ENCODE measurements around the gene APRT. TPM values are rescaled to one million over a fixed set of nuclear protein-coding genes. Genes with fewer than 3 reads are reported as not detected.

Gene APRT
- total and polyA plus RNA-seq, 2 of the 4 experiments (the other 2 are of a cell fraction), result 40.5 to 157 TPM

- TF ChIP-seq RCOR1 (IDR thresholded peaks at IDR 0.05; ENCODE audit: insufficient replicate concordance, low read length) (no peak), CEBPB (IDR thresholded peaks at IDR 0.05; ENCODE audit: low read depth, low read length) (no peak), MAZ (IDR thresholded peaks at IDR 0.05; ENCODE audit: borderline replicate concordance, low read depth, low read length) (no peak), SMC3 (IDR thresholded peaks at IDR 0.05; ENCODE audit: low read depth, low read length) (no peak), POLR2A (IDR thresholded peaks at IDR 0.05; ENCODE audit: low read depth, low read length) (no peak), CHD1 (IDR thresholded peaks at IDR 0.05; ENCODE audit: low read depth, low read length) (no peak), RAD21 (IDR thresholded peaks at IDR 0.05; ENCODE audit: low read length) (no peak), BHLHE40 (IDR thresholded peaks at IDR 0.05; ENCODE audit: low read depth, low read length) (no peak), USF2 (IDR thresholded peaks at IDR 0.05; ENCODE audit: low read depth, low read length) (no peak), MXI1 (IDR thresholded peaks at IDR 0.05; ENCODE audit: borderline replicate concordance, low read depth, low read length) (no peak), MAFK (IDR thresholded peaks at IDR 0.05; ENCODE audit: low read depth, low read length) (no peak), ELK1 (IDR thresholded peaks at IDR 0.05; ENCODE audit: borderline replicate concordance, low read depth, low read length) (no peak), RFX5 (IDR thresholded peaks at IDR 0.05; ENCODE audit: low read depth, low read length) (no peak)
- H2BK120ac ChIP-seq (ENCODE audit: low read depth, low read length), result no peak overlapping the region
- in situ Hi-C loops (cut with MboI; ENCODE audit: low sequenced_read_pairs) (no loop called here), dilution Hi-C loops (cut with HindIII; ENCODE audit: low sequenced_read_pairs, unreplicated experiment) (no loop called here), intact Hi-C loops (cut with micrococcal nuclease) (loop anchor here (5.0 kb wide), 1 partner anchor 73 kb away; no protein-coding TSS in a partner anchor)
- H4K91ac ChIP-seq (ENCODE audit: insufficient read depth, low read depth, low read length), result no peak overlapping the region
- WGBS, 2 experiments (ENCODE audit: extremely low coverage in 2 of 2, insufficient read length in 1 of 2), result 83% methylated on average over 9 of the region's 20 CpGs; no CpG with 5 or more reads in 1 of the 2 experiments
- no peak for DNase-seq
- ATAC-seq (ENCODE audit: low read depth), result no peak
- no peak overlapping the region for H3K56ac ChIP-seq (ENCODE audit: extremely low read depth, insufficient read depth, low read length)
- ChIA-PET CTCF (no interaction called here), POLR2A (ENCODE audit: unreplicated experiment) (no interaction called here)
- H4K8ac ChIP-seq (ENCODE audit: low read depth in 2 of 2, low read length in 2 of 2), result no peak overlapping the region
- H3K4me2 ChIP-seq (ENCODE audit: low read depth, low read length), result no peak overlapping the region
- H3K14ac ChIP-seq (replicated peaks; ENCODE audit: low read depth, low read length), result no peak overlapping the region
- no peaks in the 10 kb centered on the region for H3K9me3 ChIP-seq (ENCODE audit: control insufficient read depth, insufficient read depth, low read length)
- H3K4ac ChIP-seq (ENCODE audit: low read depth, low read length), result no peak overlapping the region
- H2AK9ac ChIP-seq (replicated peaks; ENCODE audit: low read depth, low read length, poor library complexity), result peak overlapping the region; percentile 23
- no peaks in the 10 kb centered on the region for H3K27me3 ChIP-seq (ENCODE audit: control insufficient read depth, insufficient read depth, low read length)
- H4K20me1 ChIP-seq (ENCODE audit: insufficient read depth, low read length), result peaks cover 28% of the 10 kb centered on the region
- no peak overlapping the region for H2AFZ ChIP-seq (replicated peaks; ENCODE audit: low read length, poor library complexity)
- BruUV-seq (replicated peaks), result no TSS peak
- H3K36me3 ChIP-seq (ENCODE audit: control insufficient read depth, insufficient read depth, low read length), result peaks cover 16% of the 10 kb centered on the region
- H2BK5ac ChIP-seq (ENCODE audit: low read depth, low read length, poor library complexity, severe bottlenecking), result no peak overlapping the region
- H2AK5ac ChIP-seq (ENCODE audit: low read depth, low read length), result no peak overlapping the region
- no peak overlapping the region for H3K9ac ChIP-seq (ENCODE audit: low read depth, low read length)
- peaks cover 9% of the 10 kb centered on the region for H3K4me1 ChIP-seq (ENCODE audit: control insufficient read depth, insufficient read depth, low read length)
- 0 out of 2 replicates have a peak, but pooled peaks cover 4% of the 10 kb centered on the region for H3K9me1 ChIP-seq (ENCODE audit: insufficient read depth, low read length)
- H3K23ac ChIP-seq (ENCODE audit: low read depth, low read length), result no peak overlapping the region
- H3K4me3 ChIP-seq (ENCODE audit: insufficient read depth, low read depth, low read length), result no peak overlapping the region
- H3K27ac ChIP-seq (ENCODE audit: insufficient read depth, low read length), result no peak overlapping the region
- no peak overlapping the region for H3K18ac ChIP-seq (ENCODE audit: low read depth, low read length)
- no peak overlapping the region for H2BK15ac ChIP-seq (ENCODE audit: low read depth, low read length)
- H2BK20ac ChIP-seq (ENCODE audit: low read depth, low read length), result no peak overlapping the region
- peaks cover 9 to 42% of the 10 kb centered on the region in 2 experiments for H3K79me1 ChIP-seq (ENCODE audit: low read depth in 1 of 2, low read length in 2 of 2)
- H4K5ac ChIP-seq (ENCODE audit: low read depth, low read length), result no peak overlapping the region
Observed at GRCh38 chr16:88854306-88855111, 42.8 kb upstream of the APRT start.

Data from IMR-90 (cell line).